ENCODE measurements around the gene PKDREJ. TPM values are rescaled to one million over a fixed set of nuclear protein-coding genes. Genes with fewer than 3 reads are reported as not detected.

The PKDREJ gene
- total and polyA plus RNA-seq, 10 donors = 0.02 to 0.06 (median 0.02) TPM; not detected in 7

GRCh38 chr22:46224044-46224897, 38.9 kb downstream of the PKDREJ start:
- 82 to 91% (median 87%) methylated on average over 20 to 23 of the region's 23 CpGs for WGBS, 5 donors
- H3K4me1 ChIP-seq = peaks cover 0 to 4% (median 0%) of the 10 kb centered on the region in 6 donors
- no peaks in the 10 kb centered on the region for H3K27me3 ChIP-seq (replicated peaks in 1 of 7)
- H3K9me3 ChIP-seq = no peaks in the 10 kb centered on the region
- no peak overlapping the region for H3K4me3 ChIP-seq
- TF ChIP-seq POLR2AphosphoS5 (IDR thresholded peaks at IDR 0.05) (no peak), POLR2A (IDR thresholded peaks at IDR 0.05) (no peak), CTCF (IDR thresholded peaks at IDR 0.05 in 8 of 11, conservative IDR thresholded peaks at IDR 0.05 in 3 of 11) (no peak)
- DNase-seq = no peak
- H3K36me3 ChIP-seq = peaks cover 4 to 64% (median 34%) of the 10 kb centered on the region in 6 donors
- intact Hi-C loops (cut with DNase I; ENCODE audit: low total_unique reads) = no loop called here
- H3K27ac ChIP-seq = peak overlapping the region in 1 of 8 donors; percentile 10

- Histone ChIP-seq H3K36me3 (peaks cover 4 to 96% (median 63%) of the 10 kb centered on the region in 6 donors), H3K9me3 (no peaks in the 10 kb centered on the region), H3K4me1 (peaks cover 0 to 4% (median 0%) of the 10 kb centered on the region in 6 donors), H3K27me3 (replicated peaks in 1 of 7) (no peaks in the 10 kb centered on the region), H3K4me3 (no peak overlapping the region), H3K27ac (no peak overlapping the region)
- TF ChIP-seq CTCF (IDR thresholded peaks at IDR 0.05 in 8 of 11, conservative IDR thresholded peaks at IDR 0.05 in 3 of 11) (no peak), POLR2A (IDR thresholded peaks at IDR 0.05) (no peak), POLR2AphosphoS5 (IDR thresholded peaks at IDR 0.05) (no peak)
- intact Hi-C loops (cut with DNase I; ENCODE audit: low total_unique reads) = no loop called here
- WGBS, 5 donors = 67 to 83% (median 74%) methylated on average over 5 of the region's 5 CpGs
- DNase-seq = no peak
These were observed 42.2 kb downstream of the PKDREJ start for GRCh38 chr22:46220921-46221320.

- intact Hi-C loops (cut with DNase I; ENCODE audit: low total_unique reads) = no loop called here
- Histone ChIP-seq H3K9me3 (no peaks in the 10 kb centered on the region), H3K4me3 (no peak overlapping the region), H3K36me3 (peaks cover 4 to 96% (median 73%) of the 10 kb centered on the region in 6 donors), H3K27ac (no peak overlapping the region), H3K4me1 (peaks cover 0 to 4% (median 0%) of the 10 kb centered on the region in 6 donors), H3K27me3 (replicated peaks in 1 of 7) (no peaks in the 10 kb centered on the region)
- TF ChIP-seq CTCF (IDR thresholded peaks at IDR 0.05 in 8 of 11, conservative IDR thresholded peaks at IDR 0.05 in 3 of 11) (no peak), POLR2A (IDR thresholded peaks at IDR 0.05) (no peak), POLR2AphosphoS5 (IDR thresholded peaks at IDR 0.05) (no peak)
- WGBS, 5 donors = 69 to 80% (median 75%) methylated on average over 10 of the region's 10 CpGs
- no peak for DNase-seq
These were observed 43.5 kb downstream of the PKDREJ start for GRCh38 chr22:46219636-46220035.

- Histone ChIP-seq H3K36me3 (peaks cover 0 to 96% (median 49%) of the 10 kb centered on the region in 6 donors), H3K27me3 (replicated peaks in 1 of 7) (no peaks in the 10 kb centered on the region), H3K4me3 (no peak overlapping the region), H3K27ac (no peak overlapping the region), H3K4me1 (peaks cover 0 to 2% (median 0%) of the 10 kb centered on the region in 6 donors), H3K9me3 (peaks cover 0 to 6% (median 4%) of the 10 kb centered on the region in 8 donors)
- TF ChIP-seq POLR2AphosphoS5 (IDR thresholded peaks at IDR 0.05) (no peak), POLR2A (IDR thresholded peaks at IDR 0.05) (no peak), CTCF (IDR thresholded peaks at IDR 0.05 in 8 of 11, conservative IDR thresholded peaks at IDR 0.05 in 3 of 11) (no peak)
- 96 to 98% (median 97%) methylated on average over 28 of the region's 28 CpGs for WGBS, 5 donors
- no peak for DNase-seq
- intact Hi-C loops (cut with DNase I; ENCODE audit: low total_unique reads) = no loop called here
These were observed 48.5 kb downstream of the PKDREJ start for GRCh38 chr22:46214616-46215015.

Measured in spleen (tissue), 11 donors.